NCI-H1930 (cell line): ENCODE data around the gene KRTAP10-7.
"Not testable (repeated sequence)": the region's sequence is repeated elsewhere in the genome, so short reads cannot be mapped to it uniquely, and the experiment has no call there.

Experiments
- DNase-seq, 2 experiments: peaks; one replicate each; lab custom pipeline; 2025; lab: John Stamatoyannopoulos, UW

The KRTAP10-7 gene

DNA sequence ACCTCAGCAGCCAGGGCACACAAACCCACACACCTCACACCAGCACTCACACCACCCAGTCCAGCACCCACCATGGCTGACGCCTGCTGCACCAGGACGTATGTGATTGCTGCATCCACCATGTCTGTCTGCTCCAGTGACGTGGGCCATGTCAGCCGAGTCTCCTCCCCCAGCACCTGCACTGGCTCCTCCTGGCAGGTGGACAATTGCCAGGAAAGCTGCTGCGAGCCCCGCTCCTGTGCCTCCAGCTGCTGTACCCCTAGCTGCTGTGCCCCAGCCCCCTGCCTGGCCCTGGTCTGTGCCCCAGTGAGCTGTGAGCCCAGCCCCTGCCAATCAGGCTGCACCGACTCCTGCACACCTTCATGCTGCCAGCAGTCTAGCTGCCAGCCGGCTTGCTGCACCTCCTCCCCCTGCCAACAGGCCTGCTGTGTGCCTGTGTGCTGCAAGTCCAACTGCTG is 11.7 kb downstream of the KRTAP10-7 start, which contains the start of gene KRTAP10-8:
Gene KRTAP10-8, plus strand, starts transcription at position 51 of the 458 bp plus-strand sequence. Its CDS starts 22 bp downstream, at position 73.
- DNase-seq, result no peak

DNA sequence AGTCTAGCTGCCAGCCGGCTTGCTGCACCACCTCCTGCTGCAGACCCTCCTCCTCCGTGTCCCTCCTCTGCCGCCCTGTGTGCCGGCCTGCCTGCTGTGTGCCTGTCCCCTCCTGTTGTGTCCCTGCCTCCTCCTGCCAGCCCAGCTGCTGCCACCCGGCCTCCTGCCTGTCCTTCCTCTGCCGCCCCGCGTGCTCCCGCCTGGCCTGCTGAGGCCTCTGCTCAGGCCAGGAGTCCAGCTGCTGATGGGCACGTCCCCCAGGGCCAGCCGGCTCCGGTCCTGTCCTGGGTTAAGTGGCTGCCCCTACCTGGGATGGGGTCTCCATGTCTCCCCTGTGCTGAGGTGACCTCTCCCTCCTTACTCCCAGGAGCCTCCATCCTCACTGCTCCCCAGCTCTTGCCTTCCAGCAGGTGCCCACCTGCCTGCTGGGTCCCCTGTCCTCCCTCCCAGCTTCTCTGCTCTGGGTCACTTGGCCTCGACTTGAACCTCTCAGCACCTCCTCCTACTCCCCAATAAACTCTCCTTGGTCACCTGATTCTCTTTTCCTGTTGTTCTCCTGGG is 12.4 kb downstream of the KRTAP10-7 start:
- no peak for DNase-seq

DNA sequence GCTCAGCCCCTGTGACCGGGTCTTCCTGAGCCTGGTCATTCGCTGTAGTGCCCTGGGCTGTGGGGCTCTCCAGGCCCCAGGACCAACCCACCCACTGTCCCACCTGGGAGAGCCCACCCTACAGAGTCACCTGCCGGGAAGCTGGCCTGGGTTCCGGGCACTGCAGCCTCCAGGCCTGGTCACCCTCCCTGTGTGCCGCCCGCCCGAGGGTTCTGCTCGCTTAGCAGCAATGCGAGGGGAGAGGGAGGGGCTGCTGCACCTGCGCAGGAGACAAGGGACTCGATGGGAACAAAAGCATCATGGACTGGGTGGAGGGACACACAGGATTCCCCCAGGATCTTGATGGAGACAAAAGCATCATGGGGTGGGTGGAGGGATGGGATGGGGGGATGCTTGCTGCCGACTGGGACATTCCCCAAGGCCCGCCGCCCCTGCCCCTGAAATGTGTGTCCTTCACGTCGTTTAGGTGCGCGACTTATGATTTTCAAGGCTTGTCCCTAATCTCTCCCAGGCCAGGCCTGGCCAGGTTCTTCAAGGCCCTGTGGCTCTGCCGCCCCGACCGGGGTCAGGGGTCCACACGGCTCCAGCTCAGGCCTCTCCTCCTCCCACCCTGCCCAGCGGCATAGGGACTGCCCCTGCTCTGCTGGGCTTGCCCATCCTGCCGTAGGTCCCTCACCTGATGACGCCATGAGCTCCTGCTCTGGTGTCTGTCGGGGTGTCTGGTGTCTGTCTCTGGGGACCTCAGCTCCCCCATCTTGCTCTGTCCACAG is 13.2 kb downstream of the KRTAP10-7 start:
- DNase-seq, result no peak

DNA sequence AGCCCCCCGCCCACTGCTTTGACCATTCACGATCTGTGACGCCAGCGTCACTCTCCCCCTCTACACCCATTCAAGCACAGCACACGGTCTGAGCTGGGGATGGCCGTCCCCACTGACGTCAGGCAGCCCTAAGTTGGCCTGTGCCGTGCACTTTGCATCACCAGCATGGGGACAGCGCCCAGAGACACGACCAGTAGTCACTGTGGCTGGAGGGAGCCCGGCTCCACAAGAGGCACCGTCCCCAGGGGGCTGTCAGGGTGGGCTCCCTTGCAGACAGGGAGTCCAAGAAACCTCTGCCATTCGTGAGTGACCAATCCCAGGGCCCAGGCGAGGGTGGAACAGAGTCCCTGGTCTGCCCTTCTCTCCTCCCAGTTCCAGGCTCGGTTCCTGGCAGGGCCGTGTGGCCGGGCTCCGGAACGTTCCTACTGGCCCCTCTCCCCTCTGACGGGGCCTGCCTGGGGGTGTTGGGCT is 13.8 kb downstream of the KRTAP10-7 start:
- DNase-seq, result no peak

DNA sequence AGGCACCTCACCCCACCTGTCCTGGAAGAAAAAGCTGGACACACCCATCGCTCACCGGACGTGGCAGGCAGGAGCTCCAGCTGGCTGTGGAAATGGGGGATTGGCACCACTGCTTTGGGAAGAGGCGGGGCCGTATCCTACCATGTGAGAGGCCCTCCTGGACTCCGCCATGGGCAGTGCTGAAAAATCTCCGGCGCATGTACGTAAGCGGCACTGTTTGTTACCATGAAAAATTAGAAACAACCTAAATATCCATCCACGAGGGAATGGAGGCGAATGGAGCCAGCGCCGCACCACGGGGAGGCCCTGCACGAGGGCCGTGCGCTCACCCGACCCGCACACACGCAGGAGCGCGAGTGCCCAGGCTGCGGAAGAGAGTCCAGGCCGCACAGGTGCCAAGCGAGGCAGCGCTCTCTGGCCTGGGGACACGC is 14.6 kb downstream of the KRTAP10-7 start:
- DNase-seq, result no peak

DNA sequence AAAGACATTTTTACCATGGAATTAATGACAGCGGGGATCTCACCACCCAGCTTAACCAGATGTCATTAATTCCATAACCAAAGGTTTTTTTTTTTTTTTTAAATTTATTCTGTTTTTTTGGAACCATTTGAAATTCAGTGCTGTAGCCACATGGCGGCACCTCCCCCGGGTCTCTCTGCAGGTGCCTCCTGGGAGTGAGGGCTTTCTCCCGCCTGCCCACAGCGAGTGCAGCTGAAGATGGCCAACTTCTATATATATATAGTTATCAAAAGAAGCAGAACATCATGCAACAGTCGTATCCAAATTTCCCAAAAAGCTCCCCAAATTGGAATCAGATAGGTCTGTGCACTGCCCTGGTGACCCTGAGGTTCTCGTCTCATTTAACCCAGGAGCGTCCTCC is 15.1 kb downstream of the KRTAP10-7 start:
- no peak for DNase-seq

DNA sequence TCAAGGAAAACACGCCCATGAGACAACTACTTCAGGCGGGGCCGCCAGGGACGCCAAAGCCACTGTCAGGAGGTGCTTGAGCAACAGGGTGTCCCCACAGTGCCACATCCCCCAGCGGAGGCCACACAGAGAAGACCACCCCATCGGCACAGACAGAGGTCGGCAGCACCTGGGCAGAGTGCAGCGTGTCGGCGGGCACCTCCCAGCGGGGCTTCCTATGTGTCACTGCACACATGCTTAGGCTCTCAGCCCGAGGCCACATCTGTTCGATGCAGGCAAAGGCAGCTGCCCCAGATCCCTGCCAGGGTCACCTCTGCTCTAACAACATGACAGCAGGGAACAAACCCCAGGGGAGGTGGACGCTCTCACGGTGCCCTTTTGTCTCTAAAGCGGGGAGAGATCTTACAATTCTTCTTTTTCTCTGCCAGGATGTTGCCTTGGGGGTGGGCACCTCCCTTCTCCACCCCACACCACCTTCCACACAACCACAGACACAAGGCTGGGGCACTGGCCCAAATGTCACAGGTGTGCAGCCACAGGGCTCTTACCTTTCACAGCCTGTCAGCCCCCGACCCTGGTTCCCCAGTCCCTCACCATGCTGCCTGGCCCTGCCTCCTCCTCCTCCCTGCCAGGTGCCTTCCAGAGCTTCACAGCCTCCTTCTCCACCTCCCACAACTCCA is 15.7 kb downstream of the KRTAP10-7 start:
- DNase-seq, result no peak

DNA sequence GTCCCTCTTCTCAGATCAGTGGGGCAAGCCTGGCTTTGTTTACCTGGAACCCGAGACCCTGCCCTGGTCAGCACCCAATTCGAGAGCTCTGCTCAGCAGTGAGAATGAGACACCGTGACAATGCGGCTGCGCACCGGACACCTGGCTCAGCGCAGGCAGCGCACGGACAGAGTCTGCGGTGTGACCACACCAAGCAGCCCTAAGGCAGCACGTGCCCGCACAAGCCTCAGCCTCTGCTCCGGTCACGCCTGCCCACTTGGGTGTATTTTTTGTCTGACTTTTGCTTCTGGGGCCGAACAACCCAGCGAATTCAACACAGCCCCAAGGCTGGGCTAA is 16.2 kb downstream of the KRTAP10-7 start:
- no peak for DNase-seq

DNA sequence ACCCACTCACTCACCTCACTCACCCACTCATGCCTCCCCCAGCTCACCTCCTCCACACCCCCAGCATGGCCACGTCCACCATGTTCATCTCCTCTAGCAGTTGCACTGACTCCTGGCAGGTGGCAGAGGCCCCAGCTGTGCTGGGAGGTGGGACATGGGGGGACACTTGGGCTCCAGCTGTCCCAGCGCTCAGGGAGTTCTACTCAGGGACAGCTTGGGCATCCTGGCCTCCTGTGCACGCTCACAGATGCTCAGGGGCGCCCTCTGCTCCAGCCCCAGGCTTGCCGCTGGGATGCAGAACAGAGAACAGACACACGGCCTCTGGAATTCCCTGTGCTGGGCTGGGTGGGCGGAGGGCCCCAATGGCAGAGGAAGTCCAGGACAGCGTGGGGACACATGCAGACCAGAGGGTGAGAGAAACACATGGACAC is 16.7 kb downstream of the KRTAP10-7 start:
- no peak for DNase-seq

DNA sequence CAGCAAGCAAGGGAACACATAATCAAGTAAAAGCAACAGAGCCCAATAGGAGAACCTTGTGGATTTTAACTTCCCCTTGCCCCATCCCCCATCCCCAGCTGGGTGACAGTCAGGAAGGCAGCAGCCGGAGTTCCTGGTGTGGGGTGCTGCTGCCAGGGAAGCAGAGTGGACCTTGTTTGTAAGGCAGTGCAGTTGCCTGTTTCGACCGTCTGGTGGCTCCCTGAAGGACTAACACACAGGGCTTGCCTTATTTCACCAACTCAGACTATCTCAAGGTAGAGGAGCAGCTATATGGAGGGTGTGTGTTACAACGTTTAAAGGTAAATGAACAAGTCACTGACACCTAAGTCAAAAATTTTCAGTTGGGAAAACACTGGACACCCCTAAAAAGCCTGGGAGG is 18.1 kb downstream of the KRTAP10-7 start:
- no peak for DNase-seq

DNA sequence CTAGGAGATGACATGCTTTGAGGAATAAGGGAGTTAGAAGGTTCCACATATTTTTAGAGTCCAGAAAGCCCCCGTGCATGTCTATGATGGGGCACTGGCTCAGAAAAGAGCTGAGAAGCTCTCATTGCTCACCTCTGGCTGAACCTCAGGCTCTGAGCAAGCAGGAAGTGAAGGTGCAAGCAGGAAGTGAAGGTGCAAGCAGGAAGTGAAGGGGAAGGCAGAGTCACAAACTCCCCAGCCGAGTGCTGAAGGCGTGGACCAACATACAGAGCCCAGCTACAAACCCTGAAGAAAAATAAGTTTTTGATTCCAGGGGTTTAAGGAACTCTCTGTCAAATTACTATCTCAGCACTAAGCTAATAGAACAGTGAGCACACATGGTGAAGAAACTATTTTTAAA is 18.5 kb downstream of the KRTAP10-7 start:
- no peak for DNase-seq

DNA sequence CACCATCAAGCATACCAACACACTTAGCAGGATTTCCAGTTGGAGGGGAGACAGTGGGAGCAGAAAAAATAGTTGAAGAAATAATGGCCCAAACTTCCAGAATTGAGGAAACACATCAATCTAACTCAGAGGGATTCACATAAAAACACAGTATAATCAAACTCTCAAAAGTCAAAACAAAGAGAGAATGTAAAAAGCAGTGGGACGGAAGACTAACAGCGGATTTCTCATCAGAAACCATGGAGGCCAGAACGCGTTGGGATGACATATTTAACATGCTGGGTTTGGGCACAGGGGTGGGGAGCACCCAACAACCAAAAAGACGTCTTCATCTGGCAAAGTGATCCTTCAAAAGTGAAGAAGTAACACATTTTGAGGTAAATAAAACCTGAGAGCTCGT is 19.5 kb downstream of the KRTAP10-7 start:
- DNase-seq, result no peak

DNA sequence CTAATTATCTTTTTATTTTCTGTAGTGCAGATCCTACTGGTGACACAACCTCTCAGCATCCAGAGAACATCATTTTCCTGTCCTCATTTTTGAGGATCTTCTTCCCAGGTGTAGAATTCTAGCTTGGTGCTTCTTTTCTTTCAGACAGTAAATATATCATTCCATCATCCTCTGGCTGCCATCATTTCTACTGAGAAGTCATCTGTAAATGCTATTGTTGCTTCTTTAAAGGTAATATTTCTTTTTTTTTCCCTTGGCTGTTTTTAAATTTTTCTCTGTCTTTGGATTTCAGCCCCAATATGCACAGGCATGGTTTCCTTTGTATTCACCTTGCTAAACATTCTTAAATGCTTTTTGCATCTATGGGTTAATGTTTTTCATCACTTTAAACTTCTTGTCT is 23.2 kb downstream of the KRTAP10-7 start:
- DNase-seq, result no peak

DNA sequence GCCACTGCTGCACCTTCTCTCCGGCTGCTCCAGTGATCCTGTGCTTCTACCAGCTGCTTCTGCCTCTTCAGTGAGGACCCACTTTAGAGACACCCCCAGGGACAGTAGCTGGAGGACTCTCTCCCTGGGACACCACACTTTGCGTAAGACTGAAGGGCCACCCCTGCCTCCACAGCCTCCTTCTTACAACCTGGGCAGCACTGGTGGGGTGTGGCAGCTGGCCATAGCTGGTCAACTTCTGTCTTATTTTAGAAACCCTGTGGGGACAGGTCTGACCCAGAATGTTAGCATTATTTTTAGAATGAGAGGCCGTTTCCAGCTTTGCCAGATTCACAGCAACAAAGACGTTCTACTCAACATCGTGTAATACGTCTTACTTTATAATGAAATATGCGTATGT is 25.4 kb downstream of the KRTAP10-7 start:
- DNase-seq, result no peak

DNA sequence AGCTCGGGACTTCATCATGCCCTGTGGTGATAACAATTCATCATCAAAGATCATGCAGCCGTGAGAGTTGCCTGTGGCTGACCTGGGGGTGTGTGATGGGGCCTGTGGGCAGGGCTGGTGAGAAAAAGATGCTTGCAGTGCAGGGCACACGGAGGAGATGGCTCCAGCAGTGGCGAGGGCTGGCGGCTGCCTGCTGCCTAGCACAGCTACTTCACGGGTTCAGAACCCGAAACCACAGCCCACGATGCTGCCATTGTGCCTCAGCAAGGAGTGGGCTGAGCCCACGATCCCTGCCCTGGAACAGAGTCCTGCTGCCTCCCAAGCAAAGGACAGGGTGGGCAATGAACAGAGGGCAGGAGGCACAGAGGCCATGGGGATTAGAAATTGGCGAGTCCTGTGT is 25.9 kb downstream of the KRTAP10-7 start:
- DNase-seq, result no peak

DNA sequence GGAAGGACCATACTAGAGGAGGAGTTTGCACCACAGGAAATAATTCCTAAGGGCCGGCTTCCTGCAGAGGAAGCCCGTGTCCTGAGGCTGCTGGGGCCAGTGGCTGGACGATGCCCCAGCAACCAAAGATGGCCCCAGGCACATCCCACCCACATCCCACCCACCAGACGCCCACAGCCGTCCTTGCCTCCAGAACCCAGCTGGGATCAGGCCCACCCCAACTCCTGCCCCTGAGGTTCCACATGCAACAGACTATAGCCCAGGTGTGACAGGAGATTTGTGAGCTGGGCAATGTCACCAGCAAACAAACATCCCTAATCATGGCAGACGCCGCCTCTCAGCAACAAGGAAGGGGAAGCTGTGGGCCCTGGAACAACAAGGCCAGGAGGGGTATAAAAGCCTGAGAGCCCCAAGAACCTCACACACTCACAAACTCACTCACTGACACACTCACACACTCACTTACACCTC is 26.3 kb downstream of the KRTAP10-7 start, which contains the start of gene KRTAP10-9:
Gene KRTAP10-9, plus strand, starts transcription at position 421 of the 471 bp plus-strand sequence. CDS start 79 bp downstream, outside the sequence.
- no peak for DNase-seq

DNA sequence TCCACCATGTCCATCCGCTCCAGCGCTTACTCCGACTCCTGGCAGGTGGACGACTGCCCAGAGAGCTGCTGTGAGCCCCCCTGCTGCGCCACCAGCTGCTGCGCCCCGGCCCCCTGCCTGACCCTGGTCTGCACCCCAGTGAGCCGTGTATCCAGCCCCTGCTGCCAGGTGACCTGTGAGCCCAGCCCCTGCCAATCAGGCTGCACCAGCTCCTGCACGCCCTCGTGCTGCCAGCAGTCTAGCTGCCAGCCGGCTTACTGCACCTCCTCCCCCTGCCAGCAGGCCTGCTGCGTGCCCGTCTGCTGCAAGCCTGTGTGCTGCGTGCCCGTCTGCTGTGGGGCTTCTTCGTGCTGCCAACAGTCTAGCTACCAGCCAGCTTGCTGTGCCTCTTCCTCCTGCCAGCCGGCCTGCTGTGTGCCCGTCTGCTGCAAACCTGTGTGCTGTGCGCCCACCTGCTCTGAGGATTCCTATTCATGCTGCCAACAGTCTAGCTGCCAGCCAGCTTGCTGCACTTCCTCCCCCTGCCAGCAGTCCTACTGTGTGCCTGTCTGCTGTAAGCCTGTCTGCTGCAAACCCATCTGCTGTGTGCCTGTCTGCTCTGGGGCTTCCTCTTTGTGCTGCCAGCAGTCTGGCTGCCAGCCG is 26.9 kb downstream of the KRTAP10-7 start:
- not testable (repeated sequence) for DNase-seq

DNA sequence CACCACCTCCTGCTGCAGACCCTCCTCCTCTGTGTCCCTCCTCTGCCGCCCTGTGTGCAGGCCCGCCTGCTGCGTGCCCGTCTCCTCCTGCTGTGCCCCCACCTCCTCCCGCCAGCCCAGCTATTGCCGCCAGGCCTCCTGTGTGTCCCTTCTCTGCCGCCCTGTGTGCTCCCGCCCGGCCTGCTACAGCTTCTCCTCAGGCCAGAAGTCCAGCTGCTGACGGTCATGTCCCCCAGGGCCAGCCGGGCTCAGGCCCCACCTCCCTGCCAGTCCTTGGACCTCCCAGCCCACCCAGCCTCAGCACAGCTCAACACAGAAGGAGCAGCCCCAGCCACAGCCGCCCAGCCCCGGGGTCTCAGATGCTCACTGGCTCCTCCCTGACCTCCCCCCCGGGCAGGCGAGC is 27.4 kb downstream of the KRTAP10-7 start:
- DNase-seq, result not testable (repeated sequence)

DNA sequence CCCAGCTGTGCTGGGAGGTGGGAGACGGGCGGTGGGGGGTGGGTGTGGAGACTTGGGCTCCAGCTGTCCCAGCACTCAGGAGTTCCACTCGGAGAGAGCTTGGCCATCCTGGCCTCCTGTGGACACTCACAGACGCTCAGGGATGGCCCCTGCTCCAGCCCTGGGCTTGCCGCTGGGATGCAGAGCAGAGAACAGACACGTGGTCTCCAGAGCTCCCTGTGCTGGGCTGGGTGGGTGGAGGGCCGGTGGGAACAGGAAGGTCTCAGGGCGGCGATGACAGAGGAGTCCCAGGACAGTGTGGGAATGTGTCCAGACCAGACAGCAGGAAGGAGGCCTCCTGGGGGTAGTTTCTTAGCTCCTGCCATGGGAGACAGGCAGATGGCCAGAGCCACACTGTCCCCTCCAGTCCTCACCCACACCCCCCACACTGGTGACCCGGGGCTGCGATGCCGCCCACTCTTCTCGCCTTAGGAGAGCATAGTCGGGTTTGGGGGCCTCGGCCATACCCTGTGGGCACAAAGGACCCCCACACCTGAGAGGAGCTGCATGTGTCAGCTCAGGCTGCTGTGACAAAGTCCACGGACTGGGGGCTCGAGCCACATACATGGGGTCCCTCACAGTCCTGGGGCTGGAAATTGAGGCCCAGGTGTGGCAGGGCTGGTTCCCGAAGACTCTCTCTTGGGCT is 28.5 kb downstream of the KRTAP10-7 start:
- no peak for DNase-seq

DNA sequence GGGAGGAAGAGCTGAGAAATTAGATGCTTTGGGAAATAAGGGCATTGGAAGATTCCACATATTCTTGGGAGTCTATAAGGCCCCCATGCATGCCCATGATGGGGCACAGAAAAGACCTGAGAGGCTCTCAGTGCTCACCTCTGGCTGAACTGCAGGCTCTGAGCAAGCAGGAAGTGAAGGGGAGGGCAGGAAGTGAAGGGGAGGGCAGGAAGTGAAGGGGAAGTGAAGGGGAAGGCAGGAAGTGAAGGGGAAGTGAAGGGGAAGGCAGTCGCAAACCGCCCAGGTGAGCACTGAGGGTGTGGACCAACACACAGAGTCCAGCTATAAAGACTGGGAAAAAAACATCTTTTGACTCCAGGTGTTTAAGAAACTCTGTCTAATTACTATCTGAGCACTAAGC is 30.0 kb downstream of the KRTAP10-7 start:
- no peak for DNase-seq

DNA sequence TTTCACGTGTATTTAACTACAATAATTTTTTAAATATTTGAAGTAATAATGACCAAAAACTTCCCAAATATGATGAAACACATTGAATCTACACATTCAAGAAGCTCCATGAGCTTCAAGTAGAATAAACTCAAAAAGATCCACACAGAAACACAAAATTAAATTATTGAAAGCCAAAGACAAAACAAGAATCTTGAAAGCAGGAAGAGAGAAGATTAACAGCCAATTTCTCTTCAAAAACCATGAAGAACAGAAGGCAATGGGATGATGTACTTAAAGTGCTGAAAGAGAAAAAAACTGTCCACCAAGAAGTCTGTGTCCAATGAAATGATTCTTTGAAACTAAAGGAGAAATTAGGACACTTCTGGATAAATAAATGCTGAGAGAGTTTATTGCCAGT is 31.7 kb downstream of the KRTAP10-7 start:
- no peak for DNase-seq
